HL-60 (cell line): Measurements from ENCODE around the gene ZNF514.

Experiments
- GABPA ChIP-seq: IDR thresholded peaks from 2 replicates; pipeline ENCODE4 v1.6.1; 2012; ENCODE audit warnings: low read depth
- POLR2AphosphoS5 ChIP-seq: IDR thresholded peaks from 2 replicates; pipeline ENCODE4 v1.6.1; 2012; ENCODE audit warnings: low read depth
- SPI1 ChIP-seq: IDR thresholded peaks from 2 replicates; pipeline ENCODE4 v1.6.1; 2012; ENCODE audit warnings: low read depth, mild to moderate bottlenecking, borderline replicate concordance
- TF ChIP-seq, protein P1 (sequence below): IDR thresholded peaks from one replicate; pipeline ENCODE4 v1.5.1; 2011; ENCODE audit warnings: low read length, control low read depth, inconsistent platforms; ENCODE audit not compliant: insufficient read depth
- TF ChIP-seq, protein P2 (sequence below): IDR thresholded peaks from 2 replicates; pipeline ENCODE4 v1.6.1; 2012; ENCODE audit warnings: low read depth; ENCODE audit not compliant: insufficient replicate concordance

GRCh38 chr2:95149397-95149984, 10.2 kb downstream of the ZNF514 start:
- TF ChIP-seq, protein P1, sequence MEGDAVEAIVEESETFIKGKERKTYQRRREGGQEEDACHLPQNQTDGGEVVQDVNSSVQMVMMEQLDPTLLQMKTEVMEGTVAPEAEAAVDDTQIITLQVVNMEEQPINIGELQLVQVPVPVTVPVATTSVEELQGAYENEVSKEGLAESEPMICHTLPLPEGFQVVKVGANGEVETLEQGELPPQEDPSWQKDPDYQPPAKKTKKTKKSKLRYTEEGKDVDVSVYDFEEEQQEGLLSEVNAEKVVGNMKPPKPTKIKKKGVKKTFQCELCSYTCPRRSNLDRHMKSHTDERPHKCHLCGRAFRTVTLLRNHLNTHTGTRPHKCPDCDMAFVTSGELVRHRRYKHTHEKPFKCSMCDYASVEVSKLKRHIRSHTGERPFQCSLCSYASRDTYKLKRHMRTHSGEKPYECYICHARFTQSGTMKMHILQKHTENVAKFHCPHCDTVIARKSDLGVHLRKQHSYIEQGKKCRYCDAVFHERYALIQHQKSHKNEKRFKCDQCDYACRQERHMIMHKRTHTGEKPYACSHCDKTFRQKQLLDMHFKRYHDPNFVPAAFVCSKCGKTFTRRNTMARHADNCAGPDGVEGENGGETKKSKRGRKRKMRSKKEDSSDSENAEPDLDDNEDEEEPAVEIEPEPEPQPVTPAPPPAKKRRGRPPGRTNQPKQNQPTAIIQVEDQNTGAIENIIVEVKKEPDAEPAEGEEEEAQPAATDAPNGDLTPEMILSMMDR = no peak
- TF ChIP-seq POLR2AphosphoS5 (no peak), SPI1 (no peak), GABPA (no peak)
- TF ChIP-seq, protein P2, sequence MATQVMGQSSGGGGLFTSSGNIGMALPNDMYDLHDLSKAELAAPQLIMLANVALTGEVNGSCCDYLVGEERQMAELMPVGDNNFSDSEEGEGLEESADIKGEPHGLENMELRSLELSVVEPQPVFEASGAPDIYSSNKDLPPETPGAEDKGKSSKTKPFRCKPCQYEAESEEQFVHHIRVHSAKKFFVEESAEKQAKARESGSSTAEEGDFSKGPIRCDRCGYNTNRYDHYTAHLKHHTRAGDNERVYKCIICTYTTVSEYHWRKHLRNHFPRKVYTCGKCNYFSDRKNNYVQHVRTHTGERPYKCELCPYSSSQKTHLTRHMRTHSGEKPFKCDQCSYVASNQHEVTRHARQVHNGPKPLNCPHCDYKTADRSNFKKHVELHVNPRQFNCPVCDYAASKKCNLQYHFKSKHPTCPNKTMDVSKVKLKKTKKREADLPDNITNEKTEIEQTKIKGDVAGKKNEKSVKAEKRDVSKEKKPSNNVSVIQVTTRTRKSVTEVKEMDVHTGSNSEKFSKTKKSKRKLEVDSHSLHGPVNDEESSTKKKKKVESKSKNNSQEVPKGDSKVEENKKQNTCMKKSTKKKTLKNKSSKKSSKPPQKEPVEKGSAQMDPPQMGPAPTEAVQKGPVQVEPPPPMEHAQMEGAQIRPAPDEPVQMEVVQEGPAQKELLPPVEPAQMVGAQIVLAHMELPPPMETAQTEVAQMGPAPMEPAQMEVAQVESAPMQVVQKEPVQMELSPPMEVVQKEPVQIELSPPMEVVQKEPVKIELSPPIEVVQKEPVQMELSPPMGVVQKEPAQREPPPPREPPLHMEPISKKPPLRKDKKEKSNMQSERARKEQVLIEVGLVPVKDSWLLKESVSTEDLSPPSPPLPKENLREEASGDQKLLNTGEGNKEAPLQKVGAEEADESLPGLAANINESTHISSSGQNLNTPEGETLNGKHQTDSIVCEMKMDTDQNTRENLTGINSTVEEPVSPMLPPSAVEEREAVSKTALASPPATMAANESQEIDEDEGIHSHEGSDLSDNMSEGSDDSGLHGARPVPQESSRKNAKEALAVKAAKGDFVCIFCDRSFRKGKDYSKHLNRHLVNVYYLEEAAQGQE = no peak
